DMS114 treated with DMSO at 0.1 percent for 48 hours (cell line): Measurements from ENCODE around the gene ALKBH5.

ENCODE experiments used
- DNase-seq: peaks from one replicate; lab custom pipeline; 2025; ENCODE audit not compliant: unreplicated experiment; lab: John Stamatoyannopoulos, UW

Gene ALKBH5

GRCh38 chr17:18257982-18258355 is 74.3 kb downstream of the ALKBH5 start:
- DNase-seq = no peak

GRCh38 chr17:18258356-18259038 is 74.9 kb downstream of the ALKBH5 start, which contains the start of gene FLII:
FLII (minus strand) TSS chr17:18258738; CDS start chr17:18258690, 48 bp downstream.
- DNase-seq = no peak
